Lower lobe of right lung (tissue), 2 donors: ENCODE results near the gene SMG6. TPM values are rescaled to one million over a fixed set of nuclear protein-coding genes. Genes with fewer than 3 reads are reported as not detected.

Experiments used
- ATAC-seq, 2 donors: fragments of 200-7000 bp; cut with Tn5 transposase; one replicate each; pipeline ENCODE4 v1.9.1; 2020 to 2022; ENCODE audit warnings: mild to moderate bottlenecking in 2 of 2, moderate library complexity in 2 of 2
- DNase-seq: peaks from one replicate; pipeline ENCODE4 v3.0.0-alpha.2; 2020
- H3K27ac ChIP-seq: fragments of 200-600 bp; one replicate; pipeline ENCODE4 v1.8.0; 2022
- H3K27me3 ChIP-seq: fragments of 200-600 bp; one replicate; pipeline ENCODE4 v1.8.0; 2022; ENCODE audit warnings: low read depth
- H3K36me3 ChIP-seq: fragments of 200-600 bp; one replicate; pipeline ENCODE4 v1.8.0; 2022; ENCODE audit warnings: mild to moderate bottlenecking
- H3K4me1 ChIP-seq: fragments of 200-600 bp; one replicate; pipeline ENCODE4 v1.8.0; 2022
- H3K4me3 ChIP-seq: fragments of 200-600 bp; one replicate; pipeline ENCODE4 v1.8.0; 2022; ENCODE audit warnings: mild to moderate bottlenecking
- H3K9me3 ChIP-seq: fragments of 200-600 bp; one replicate; pipeline ENCODE4 v1.8.0; 2022
- intact Hi-C: fragments of 100-400 bp; cut with DNase I; formaldehyde crosslinking; loops from one replicate; pipeline ENCODE4 v1.11.0; 2022
- total RNA-seq: library from RNA; stranded (reverse); fragmentation: NEBNext Ultra II Directional; extraction: Animal tissue kit (Norgen Biotek cat#: 25700); gene quantifications from one replicate; pipeline ENCODE4 v1.2.1, GENCODE V29; 2021
- TF ChIP-seq, protein P1 (sequence below): fragments of 200-600 bp; IDR thresholded peaks from one replicate; pipeline ENCODE4 v1.8.0; 2022; ENCODE audit warnings: antibody characterized with exemption, mild to moderate bottlenecking
- donor health status: DM: no; HTN: yes; CAD: no; lungs with severe emphysema.

Gene SMG6
- total RNA-seq, 1 donor from 2014 or later = 33.8 TPM

- DNase-seq (no peak), ATAC-seq (no peak)
- peaks cover 47% of the 10 kb centered on the region for H3K36me3 ChIP-seq
- H3K9me3 ChIP-seq = no peaks in the 10 kb centered on the region
- intact Hi-C loops = no loop called here
- peaks cover 75% of the 10 kb centered on the region for H3K4me1 ChIP-seq
- H3K4me3 ChIP-seq = no peak overlapping the region
- H3K27ac ChIP-seq = peak overlapping the region; percentile 87
- TF ChIP-seq, protein P1, sequence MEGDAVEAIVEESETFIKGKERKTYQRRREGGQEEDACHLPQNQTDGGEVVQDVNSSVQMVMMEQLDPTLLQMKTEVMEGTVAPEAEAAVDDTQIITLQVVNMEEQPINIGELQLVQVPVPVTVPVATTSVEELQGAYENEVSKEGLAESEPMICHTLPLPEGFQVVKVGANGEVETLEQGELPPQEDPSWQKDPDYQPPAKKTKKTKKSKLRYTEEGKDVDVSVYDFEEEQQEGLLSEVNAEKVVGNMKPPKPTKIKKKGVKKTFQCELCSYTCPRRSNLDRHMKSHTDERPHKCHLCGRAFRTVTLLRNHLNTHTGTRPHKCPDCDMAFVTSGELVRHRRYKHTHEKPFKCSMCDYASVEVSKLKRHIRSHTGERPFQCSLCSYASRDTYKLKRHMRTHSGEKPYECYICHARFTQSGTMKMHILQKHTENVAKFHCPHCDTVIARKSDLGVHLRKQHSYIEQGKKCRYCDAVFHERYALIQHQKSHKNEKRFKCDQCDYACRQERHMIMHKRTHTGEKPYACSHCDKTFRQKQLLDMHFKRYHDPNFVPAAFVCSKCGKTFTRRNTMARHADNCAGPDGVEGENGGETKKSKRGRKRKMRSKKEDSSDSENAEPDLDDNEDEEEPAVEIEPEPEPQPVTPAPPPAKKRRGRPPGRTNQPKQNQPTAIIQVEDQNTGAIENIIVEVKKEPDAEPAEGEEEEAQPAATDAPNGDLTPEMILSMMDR = no peak
- no peaks in the 10 kb centered on the region for H3K27me3 ChIP-seq
Measured at GRCh38 chr17:2064520-2064971, 239.0 kb downstream of the SMG6 start.

DNA sequence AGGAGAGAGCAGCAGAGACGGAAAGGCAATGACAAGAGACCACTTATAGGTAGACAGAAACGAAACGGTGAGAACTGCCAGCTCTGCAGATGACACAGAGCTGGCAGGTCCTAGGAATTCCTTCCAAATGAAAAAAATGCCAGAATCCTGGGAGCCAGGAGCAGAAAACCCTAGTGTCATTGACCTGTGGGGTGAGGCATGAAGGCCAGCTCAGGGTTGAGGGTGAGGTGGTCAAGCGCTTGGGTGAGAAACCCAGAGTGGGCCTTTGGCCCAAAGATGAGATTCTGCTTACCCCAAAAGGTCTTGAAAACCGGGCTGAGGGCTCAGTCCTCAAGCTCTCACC, 239.5 kb downstream of the SMG6 start:
- Histone ChIP-seq H3K9me3 (no peaks in the 10 kb centered on the region), H3K36me3 (peaks cover 50% of the 10 kb centered on the region), H3K4me1 (peaks cover 80% of the 10 kb centered on the region), H3K27me3 (no peaks in the 10 kb centered on the region), H3K4me3 (no peak overlapping the region), H3K27ac (peak overlapping the region; percentile 87)
- no peak for ATAC-seq
- no peak for DNase-seq
- TF ChIP-seq, protein P1 = no peak
- intact Hi-C loops = no loop called here

- peaks cover 50% of the 10 kb centered on the region for H3K36me3 ChIP-seq
- peaks cover 80% of the 10 kb centered on the region for H3K4me1 ChIP-seq
- intact Hi-C loops = no loop called here
- no peak overlapping the region for H3K4me3 ChIP-seq
- H3K27ac ChIP-seq = peak overlapping the region; percentile 87
- DNase-seq (no peak), ATAC-seq (no peak)
- H3K27me3 ChIP-seq = no peaks in the 10 kb centered on the region
- no peaks in the 10 kb centered on the region for H3K9me3 ChIP-seq
- TF ChIP-seq, protein P1 = no peak
Measured at GRCh38 chr17:2063261-2064146, 240.1 kb downstream of the SMG6 start.

GRCh38 chr17:2062571-2063183, 240.9 kb downstream of the SMG6 start:
- TF ChIP-seq, protein P1 = no peak
- H3K36me3 ChIP-seq = peaks cover 51% of the 10 kb centered on the region
- no peak for DNase-seq
- intact Hi-C loops = no loop called here
- ATAC-seq = no peak
- H3K9me3 ChIP-seq = no peaks in the 10 kb centered on the region
- peak overlapping the region; percentile 87 for H3K27ac ChIP-seq
- peaks cover 7% of the 10 kb centered on the region for H3K27me3 ChIP-seq
- H3K4me1 ChIP-seq = peaks cover 79% of the 10 kb centered on the region
- no peak overlapping the region for H3K4me3 ChIP-seq

DNA sequence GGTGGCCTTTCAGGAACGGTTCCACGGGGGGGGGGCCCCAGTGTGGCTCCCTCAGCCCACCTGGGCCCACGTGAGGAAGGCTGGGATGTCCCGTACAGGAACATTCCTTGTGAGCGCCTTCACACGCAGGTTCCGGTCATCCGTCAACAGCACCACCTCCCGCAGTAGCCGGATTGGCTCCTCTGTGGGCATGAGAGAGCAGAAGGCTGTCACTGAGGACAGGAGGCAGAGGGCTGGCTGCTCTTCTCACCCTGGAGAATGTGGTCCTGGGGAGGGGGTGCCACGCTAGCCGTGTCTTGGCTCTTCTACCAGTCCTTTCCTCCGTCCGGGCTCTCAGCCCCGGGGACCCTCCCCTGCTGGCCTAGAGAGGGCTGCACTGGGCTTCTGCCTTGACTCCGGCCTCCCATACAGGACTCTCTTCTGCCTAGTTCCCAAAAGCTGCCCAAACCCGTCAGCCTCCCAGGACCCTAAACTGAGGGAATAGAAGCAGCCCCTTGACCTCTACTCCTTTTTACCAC, 242.1 kb downstream of the SMG6 start:
- DNase-seq (no peak), ATAC-seq (no peak)
- Histone ChIP-seq H3K4me3 (no peak overlapping the region), H3K9me3 (no peaks in the 10 kb centered on the region), H3K36me3 (peaks cover 51% of the 10 kb centered on the region), H3K4me1 (peaks cover 72% of the 10 kb centered on the region), H3K27ac (peak overlapping the region; percentile 87), H3K27me3 (peaks cover 12% of the 10 kb centered on the region)
- TF ChIP-seq, protein P1 = no peak
- intact Hi-C loops = no loop called here
